Cerebellar nuclear complex (tissue), 1 donor: ENCODE data around the gene KCNA2.

Source experiments
- DNase-seq, 2 experiments: peaks; one replicate each; lab custom pipeline; 2025; lab: John Stamatoyannopoulos, UW

The KCNA2 gene

GRCh38 chr1:110628323-110629105, 22.4 kb upstream of the KCNA2 start:
- no peak for DNase-seq

- no peak for DNase-seq
These were observed 21.6 kb upstream of the KCNA2 start for GRCh38 chr1:110627764-110628163.

- DNase-seq = no peak
These were observed 20.7 kb upstream of the KCNA2 start for GRCh38 chr1:110626889-110627288.

- no peak for DNase-seq
These were observed 14.5 kb upstream of the KCNA2 start for GRCh38 chr1:110620686-110621085.

- DNase-seq = no peak
These were observed 14.1 kb upstream of the KCNA2 start for GRCh38 chr1:110620250-110620615.

GRCh38 chr1:110619412-110620249, 13.5 kb upstream of the KCNA2 start:
- DNase-seq = peak; percentile 35 to 64

- no peak for DNase-seq
These were observed 12.5 kb upstream of the KCNA2 start for GRCh38 chr1:110618668-110619067.

- no peak for DNase-seq
These were observed 11.4 kb upstream of the KCNA2 start for GRCh38 chr1:110617589-110617988.

GRCh38 chr1:110617116-110617515, 11.0 kb upstream of the KCNA2 start:
- DNase-seq = no peak

GRCh38 chr1:110616587-110616986, 10.4 kb upstream of the KCNA2 start:
- no peak for DNase-seq

GRCh38 chr1:110615548-110616130, 9.5 kb upstream of the KCNA2 start:
- DNase-seq = peak in 1 of 2 experiments; percentile 73

GRCh38 chr1:110612060-110612745, 6.0 kb upstream of the KCNA2 start:
- DNase-seq = no peak

GRCh38 chr1:110610696-110611286, 4.6 kb upstream of the KCNA2 start:
- no peak for DNase-seq

- DNase-seq = no peak
These were observed 3.9 kb upstream of the KCNA2 start for GRCh38 chr1:110610084-110610483.

- no peak for DNase-seq
These were observed 2.1 kb upstream of the KCNA2 start for GRCh38 chr1:110608247-110608646.

- no peak for DNase-seq
These were observed 1.5 kb upstream of the KCNA2 start for GRCh38 chr1:110607536-110608230.

GRCh38 chr1:110606657-110607535, 738 bp upstream of the KCNA2 start:
- DNase-seq = no peak

GRCh38 chr1:110605446-110605845, 712 bp downstream of the KCNA2 start:
- DNase-seq = no peak

- DNase-seq = no peak
These were observed 1.5 kb downstream of the KCNA2 start for GRCh38 chr1:110604586-110605148.

GRCh38 chr1:110603058-110603457, 3.1 kb downstream of the KCNA2 start:
- no peak for DNase-seq
